ENCODE data around the gene PLCD1. TPM values are rescaled to one million over a fixed set of nuclear protein-coding genes. Genes with fewer than 3 reads are reported as not detected.
"Not testable (repeated sequence)": the region's sequence is repeated elsewhere in the genome, so short reads cannot be mapped to it uniquely, and the experiment has no call there.

Gene PLCD1
- total RNA-seq, 3 donors from 2014 or later, result 17.0 to 36.2 (median 23.4) TPM

DNA sequence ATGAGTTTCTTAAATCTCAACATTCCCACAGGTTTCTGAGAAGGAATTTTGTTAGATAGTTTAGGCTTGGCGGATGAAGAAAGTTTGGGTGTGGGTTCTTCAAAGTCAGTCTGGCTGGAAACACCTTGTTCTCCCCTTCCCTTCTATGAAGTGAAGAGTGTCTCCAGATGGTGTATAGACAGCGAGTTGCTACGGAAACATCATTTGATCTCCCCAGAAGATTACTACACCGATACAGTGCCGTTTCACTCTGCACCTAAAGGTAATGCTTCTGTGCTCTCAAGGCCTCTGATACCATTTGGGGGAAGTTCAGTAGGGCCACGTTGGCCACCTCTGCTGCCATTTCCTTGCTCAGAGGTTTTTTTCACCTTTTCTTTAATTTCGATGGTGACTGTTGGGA, 30.1 kb upstream of the PLCD1 start:
- no peak for DNase-seq (ENCODE audit: low spot score in 2 of 2)
- TF ChIP-seq, protein P1, sequence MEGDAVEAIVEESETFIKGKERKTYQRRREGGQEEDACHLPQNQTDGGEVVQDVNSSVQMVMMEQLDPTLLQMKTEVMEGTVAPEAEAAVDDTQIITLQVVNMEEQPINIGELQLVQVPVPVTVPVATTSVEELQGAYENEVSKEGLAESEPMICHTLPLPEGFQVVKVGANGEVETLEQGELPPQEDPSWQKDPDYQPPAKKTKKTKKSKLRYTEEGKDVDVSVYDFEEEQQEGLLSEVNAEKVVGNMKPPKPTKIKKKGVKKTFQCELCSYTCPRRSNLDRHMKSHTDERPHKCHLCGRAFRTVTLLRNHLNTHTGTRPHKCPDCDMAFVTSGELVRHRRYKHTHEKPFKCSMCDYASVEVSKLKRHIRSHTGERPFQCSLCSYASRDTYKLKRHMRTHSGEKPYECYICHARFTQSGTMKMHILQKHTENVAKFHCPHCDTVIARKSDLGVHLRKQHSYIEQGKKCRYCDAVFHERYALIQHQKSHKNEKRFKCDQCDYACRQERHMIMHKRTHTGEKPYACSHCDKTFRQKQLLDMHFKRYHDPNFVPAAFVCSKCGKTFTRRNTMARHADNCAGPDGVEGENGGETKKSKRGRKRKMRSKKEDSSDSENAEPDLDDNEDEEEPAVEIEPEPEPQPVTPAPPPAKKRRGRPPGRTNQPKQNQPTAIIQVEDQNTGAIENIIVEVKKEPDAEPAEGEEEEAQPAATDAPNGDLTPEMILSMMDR (IDR thresholded peaks at IDR 0.05), result no peak
- no peak for TF ChIP-seq POLR2AphosphoS5 (IDR thresholded peaks at IDR 0.05)
- intact Hi-C loops (cut with DNase I; ENCODE audit: low total_unique reads), result no loop called here

DNA sequence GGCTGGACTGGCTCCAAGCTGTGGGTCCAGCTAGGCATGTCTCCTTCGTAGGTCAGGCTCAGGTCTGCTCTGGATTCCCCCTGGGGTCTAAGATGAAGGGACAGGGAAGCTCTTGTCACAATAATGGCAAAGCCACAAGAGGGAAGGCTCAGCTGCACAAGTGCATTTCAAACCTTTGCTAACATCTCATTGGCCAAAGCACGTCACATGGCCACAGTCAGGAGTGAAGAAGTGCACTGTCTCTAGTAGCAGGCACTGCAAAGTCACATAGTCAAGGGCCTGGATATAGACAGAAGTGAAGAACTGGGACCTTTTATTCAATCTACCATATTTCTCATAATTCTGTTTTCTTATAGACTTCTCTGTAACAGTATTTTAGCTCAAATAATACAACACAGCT, 29.7 kb upstream of the PLCD1 start:
- no peaks in the 10 kb centered on the region for H3K9me3 ChIP-seq
- TF ChIP-seq POLR2AphosphoS5 (IDR thresholded peaks at IDR 0.05) (no peak), POLR2A (IDR thresholded peaks at IDR 0.05) (no peak)
- TF ChIP-seq, protein P1 (IDR thresholded peaks at IDR 0.05), result no peak

More for the DNA sequence above, 30.1 kb upstream of the PLCD1 start:
- H3K27me3 ChIP-seq, result no peaks in the 10 kb centered on the region
- no peak overlapping the region for H3K27ac ChIP-seq
- H3K36me3 ChIP-seq, result no peaks in the 10 kb centered on the region
- H3K4me3 ChIP-seq, result no peak overlapping the region
- H3K4me1 ChIP-seq, result no peaks in the 10 kb centered on the region
- H3K9me3 ChIP-seq, result no peaks in the 10 kb centered on the region

DNA sequence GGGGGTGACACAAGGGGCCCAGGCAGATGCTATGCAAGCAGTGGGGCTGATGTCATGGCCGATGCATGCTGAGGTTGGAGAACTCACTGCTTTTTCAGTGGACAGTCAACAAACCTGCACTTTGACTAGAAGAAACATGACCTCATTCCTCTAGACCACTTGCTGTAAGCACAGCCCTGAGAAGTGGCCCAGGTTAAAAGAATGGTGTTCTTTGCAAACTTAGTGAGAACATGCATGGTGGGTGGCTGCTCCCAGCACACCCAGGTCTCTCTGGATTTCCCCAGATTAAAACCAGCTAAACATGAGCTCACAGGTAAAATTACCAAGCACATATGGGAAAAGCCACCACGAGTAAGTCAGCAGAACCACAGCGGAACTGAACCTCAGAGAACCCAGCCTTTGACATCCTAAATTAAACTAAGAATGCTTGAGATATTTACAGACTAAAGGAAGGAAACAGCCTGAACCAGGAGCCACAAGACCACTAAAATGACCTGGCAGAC, 25.1 kb upstream of the PLCD1 start:
- Histone ChIP-seq H3K4me3 (no peak overlapping the region), H3K4me1 (no peaks in the 10 kb centered on the region), H3K9me3 (no peaks in the 10 kb centered on the region), H3K27ac (no peak overlapping the region), H3K27me3 (no peaks in the 10 kb centered on the region), H3K36me3 (no peaks in the 10 kb centered on the region)
- intact Hi-C loops (cut with DNase I; ENCODE audit: low total_unique reads), result no loop called here
- TF ChIP-seq, protein P1 (IDR thresholded peaks at IDR 0.05), result no peak
- TF ChIP-seq POLR2AphosphoS5 (IDR thresholded peaks at IDR 0.05), result no peak
- TF ChIP-seq POLR2A (IDR thresholded peaks at IDR 0.05), result no peak
- no peak for DNase-seq (ENCODE audit: low spot score in 2 of 2)

More for the DNA sequence above, 29.7 kb upstream of the PLCD1 start:
- no peak for DNase-seq (ENCODE audit: low spot score in 2 of 2)
- intact Hi-C loops (cut with DNase I; ENCODE audit: low total_unique reads), result no loop called here
- Histone ChIP-seq H3K4me3 (no peak overlapping the region), H3K27ac (no peak overlapping the region), H3K36me3 (no peaks in the 10 kb centered on the region), H3K4me1 (no peaks in the 10 kb centered on the region), H3K27me3 (no peaks in the 10 kb centered on the region)

DNA sequence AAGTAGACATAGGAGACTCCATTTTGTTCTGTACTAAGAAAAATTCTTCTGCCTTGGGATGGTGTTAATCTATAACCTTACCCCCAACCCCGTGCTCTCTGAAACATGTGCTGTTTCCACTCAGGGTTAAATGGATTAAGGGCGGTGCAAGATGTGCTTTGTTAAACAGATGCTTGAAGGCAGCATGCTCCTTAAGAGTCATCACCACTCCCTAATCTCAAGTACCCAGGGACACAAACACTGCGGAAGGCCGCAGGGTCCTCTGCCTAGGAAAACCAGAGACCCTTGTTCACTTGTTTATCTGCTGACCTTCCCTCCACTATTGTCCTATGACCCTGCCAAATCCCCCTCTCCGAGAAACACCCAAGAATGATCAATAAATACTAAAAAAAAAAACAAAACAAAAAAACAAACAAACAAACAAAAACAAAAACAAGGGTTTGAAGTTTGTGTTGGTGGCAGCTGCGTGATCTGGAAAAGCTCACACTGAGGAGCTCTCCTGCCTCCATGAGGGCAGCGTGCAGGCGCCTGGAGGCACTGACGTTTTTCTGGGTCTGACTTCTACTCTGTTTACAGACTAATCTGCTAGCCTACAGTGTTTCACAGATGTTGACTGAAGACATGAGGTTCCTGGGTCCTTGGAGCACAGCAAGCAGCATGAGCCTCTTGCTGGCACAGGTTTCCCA, 24.5 kb upstream of the PLCD1 start:
- H3K27ac ChIP-seq; intact Hi-C loops (cut with DNase I; ENCODE audit: low total_unique reads); H3K36me3 ChIP-seq: not testable (repeated sequence)

DNA sequence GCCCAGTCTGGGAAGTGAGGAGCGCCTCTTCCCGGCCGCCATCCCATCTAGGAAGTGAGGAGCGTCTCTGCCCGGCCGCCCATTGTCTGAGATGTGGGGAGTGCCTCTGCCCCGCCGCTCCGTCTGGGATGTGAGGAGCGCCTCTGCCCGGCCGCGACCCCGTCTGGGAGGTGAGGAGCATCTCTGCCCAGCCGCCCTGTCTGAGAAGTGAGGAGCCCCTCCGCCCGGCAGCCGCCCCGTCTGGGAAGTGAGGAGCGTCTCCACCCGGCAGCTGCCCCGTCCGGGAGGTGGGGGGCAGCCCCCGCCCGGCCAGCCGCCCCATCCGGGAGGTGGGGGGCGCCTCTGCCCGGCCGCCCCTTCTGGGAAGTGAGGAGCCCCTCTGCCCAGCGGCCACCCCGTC, 23.8 kb upstream of the PLCD1 start:
- H3K9me3 ChIP-seq; DNase-seq (ENCODE audit: low spot score in 2 of 2); intact Hi-C loops (cut with DNase I; ENCODE audit: low total_unique reads); H3K27ac ChIP-seq; H3K36me3 ChIP-seq; H3K27me3 ChIP-seq; H3K4me1 ChIP-seq; H3K4me3 ChIP-seq: not testable (repeated sequence)

More for the DNA sequence above, 24.5 kb upstream of the PLCD1 start:
- not testable (repeated sequence) for H3K27me3 ChIP-seq, H3K9me3 ChIP-seq, H3K4me3 ChIP-seq, H3K4me1 ChIP-seq
- DNase-seq (ENCODE audit: low spot score in 2 of 2), result peak in 1 of 2 donors; percentile 63

DNA sequence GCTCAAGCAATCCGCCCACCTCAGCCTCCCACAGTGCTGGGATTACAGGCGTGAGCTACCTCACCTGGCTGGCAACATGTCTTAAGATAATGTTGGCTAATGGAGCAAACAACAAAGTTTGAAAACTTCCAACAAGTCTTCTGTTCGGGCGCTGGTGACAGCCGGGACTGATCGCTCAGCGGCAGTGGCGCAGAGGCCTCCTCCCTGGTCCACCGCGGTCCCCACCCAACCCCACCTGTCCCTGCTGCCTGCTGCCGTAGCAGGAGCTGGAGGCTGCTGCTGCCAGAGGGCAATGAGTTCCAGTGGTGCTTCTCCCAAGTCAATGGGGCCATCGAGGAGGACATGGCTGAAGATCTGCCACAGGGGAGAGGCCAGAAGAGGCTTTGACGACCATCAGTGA, 21.7 kb upstream of the PLCD1 start:
- H3K4me1 ChIP-seq, result no peaks in the 10 kb centered on the region
- H3K27me3 ChIP-seq, result no peaks in the 10 kb centered on the region
- intact Hi-C loops (cut with DNase I; ENCODE audit: low total_unique reads), result no loop called here
- no peak overlapping the region for H3K27ac ChIP-seq
- DNase-seq (ENCODE audit: low spot score in 2 of 2), result no peak
- H3K9me3 ChIP-seq, result no peaks in the 10 kb centered on the region
- no peak for TF ChIP-seq POLR2A (IDR thresholded peaks at IDR 0.05)
- no peak for TF ChIP-seq POLR2AphosphoS5 (IDR thresholded peaks at IDR 0.05)
- H3K36me3 ChIP-seq, result no peaks in the 10 kb centered on the region
- H3K4me3 ChIP-seq, result no peak overlapping the region
